Neural cell (in vitro differentiated cells): ENCODE data around the gene PCDH9.

ENCODE experiments used
- CTCF ChIP-seq: fragments of 450-650 bp; IDR thresholded peaks from 2 replicates; pipeline ENCODE4 v1.5.1; 2014; ENCODE audit warnings: antibody characterized with exemption, mild to moderate bottlenecking, moderate library complexity; ENCODE audit not compliant: poor library complexity, severe bottlenecking
- EP300 ChIP-seq: fragments of 450-650 bp; conservative IDR thresholded peaks from 2 replicates; pipeline ENCODE4 v1.6.1; 2014; ENCODE audit warnings: antibody characterized with exemption, mild to moderate bottlenecking, moderate library complexity; ENCODE audit not compliant: poor library complexity, severe bottlenecking
- EZH2 ChIP-seq: fragments of 200-600, 300-800 bp; shearing (Covaris generic), sonication (generic); IDR thresholded peaks from 2 replicates; pipeline ENCODE4 v1.6.1; 2014; ENCODE audit warnings: antibody characterized with exemption, low read length, borderline replicate concordance, mild to moderate bottlenecking; ENCODE audit not compliant: insufficient read depth, poor library complexity, severe bottlenecking
- POLR2AphosphoS5 ChIP-seq: IDR thresholded peaks from 2 replicates; pipeline ENCODE4 v1.6.1; 2012
- REST ChIP-seq: IDR thresholded peaks from 2 replicates; pipeline ENCODE4 v1.6.1; 2012; ENCODE audit warnings: borderline replicate concordance
- SMC3 ChIP-seq: fragments of 450-650 bp; conservative IDR thresholded peaks from 2 replicates; pipeline ENCODE4 v1.6.1; 2014; ENCODE audit warnings: antibody characterized with exemption, mild to moderate bottlenecking, moderate library complexity; ENCODE audit not compliant: poor library complexity

- no peak for TF ChIP-seq EP300
- TF ChIP-seq EZH2: no peak
- no peak for TF ChIP-seq CTCF
- no peak for TF ChIP-seq SMC3
- TF ChIP-seq POLR2AphosphoS5: no peak
- no peak for TF ChIP-seq REST
Observed at GRCh38 chr13:66640231-66640630, 589.9 kb downstream of the PCDH9 start.
